HepG2 (cell line): ENCODE measurements around the gene URAD. TPM values are rescaled to one million over a fixed set of nuclear protein-coding genes. Genes with fewer than 3 reads are reported as not detected.

ENCODE experiments used
- ATAC-seq: fragments of 200-7000 bp; cut with Tn5 transposase; 3 replicates; pipeline ENCODE4 v1.9.1; 2020; ENCODE audit warnings: mild to moderate bottlenecking, moderate library complexity
- BruUV-seq: library from RNA; stranded (reverse); fragments of 400-500 nt; replicated peaks from 2 replicates; lab custom pipeline; 2021; lab: Mats Ljungman, UMichigan
- CTCF ChIA-PET: fragments of 300-600 bp; formaldehyde crosslinking; extraction: SDS; loops from one replicate; lab custom pipeline; 2021; ENCODE audit warnings: low total read pairs, inconsistent platforms, low intra/inter-chr PET ratio; lab: Yijun Ruan, JAX
- POLR2A ChIA-PET: fragments of 350-600 bp; sonication (Branson Sonifier 250); formaldehyde crosslinking; loops from one replicate; lab custom pipeline; 2020; ENCODE audit warnings: antibody characterized with exemption, inconsistent platforms; lab: Yijun Ruan, JAX
- DNase-seq: peaks from one replicate; pipeline ENCODE4 v3.0.0-alpha.2; 2015; ENCODE audit warnings: low spot score
- FAIRE-seq: peaks from 3 replicates; lab custom pipeline; 2011; peaks lifted over from hg19 to GRCh38; lab: Jason Lieb, UNC
- H2AFZ ChIP-seq: one replicate; pipeline ENCODE4 v1.6.1; 2011; ENCODE audit warnings: low read length, inconsistent platforms
- H3K27ac ChIP-seq: fragments of 300-600 bp; 3 replicates; pipeline ENCODE4 v1.8.0; 2011; ENCODE audit warnings: mixed run types, mild to moderate bottlenecking, mixed read lengths, low read length, inconsistent platforms; ENCODE audit not compliant: insufficient read depth; ENCODE audit errors: extremely low read length
- H3K27me3 ChIP-seq, 2 experiments: fragments of 200-600 bp in 1 of 2; 2 replicates in 1 of 2; 3 replicates in 1 of 2; pipeline versions ENCODE4 v1.6.0 to v1.8.0; 2011; ENCODE audit warnings: low read length in 2 of 2, mild to moderate bottlenecking in 2 of 2, moderate library complexity in 2 of 2, inconsistent platforms in 1 of 2; ENCODE audit not compliant: insufficient read depth in 2 of 2, control insufficient read depth in 1 of 2
- H3K36me3 ChIP-seq, 2 experiments: fragments of 200-600 bp in 1 of 2; replicated peaks in 1 of 2; 2 replicates in 1 of 2; 3 replicates in 1 of 2; pipeline versions ENCODE4 v1.5.1 to v1.8.0; 2011; ENCODE audit warnings: low read length in 2 of 2, inconsistent platforms in 1 of 2; ENCODE audit not compliant: insufficient read depth in 2 of 2, control insufficient read depth in 1 of 2
- H3K4me1 ChIP-seq: 2 replicates; pipeline ENCODE4 v1.5.1; 2012; ENCODE audit warnings: low read length, inconsistent platforms; ENCODE audit not compliant: insufficient read depth
- H3K4me2 ChIP-seq: 2 replicates; pipeline ENCODE4 v1.6.0; 2011; ENCODE audit warnings: low read depth, low read length, inconsistent platforms
- H3K4me3 ChIP-seq, 3 experiments: fragments of 200-600 bp in 1 of 3; sonication (generic), shearing (Covaris generic) in 1 of 3; replicated peaks in 1 of 3; 2 replicates each; pipeline ENCODE4 v1.5.1; 2011 to 2016; ENCODE audit warnings: low read length in 3 of 3, inconsistent platforms in 2 of 3, low read depth in 2 of 3, mild to moderate bottlenecking in 2 of 3, control low read depth in 1 of 3, mixed read lengths in 1 of 3; ENCODE audit not compliant: insufficient read depth in 1 of 3
- H3K79me2 ChIP-seq: one replicate; pipeline ENCODE4 v1.6.1; 2011; ENCODE audit warnings: low read length, inconsistent platforms; ENCODE audit not compliant: insufficient read depth
- H3K9ac ChIP-seq: 2 replicates; pipeline ENCODE4 v1.6.0; 2011; ENCODE audit warnings: mild to moderate bottlenecking, low read depth, low read length, inconsistent platforms; ENCODE audit not compliant: insufficient read depth
- H3K9me3 ChIP-seq: 2 replicates; pipeline ENCODE4 v1.5.1; 2012; ENCODE audit warnings: mild to moderate bottlenecking, low read length
- H4K20me1 ChIP-seq: 2 replicates; pipeline ENCODE4 v1.6.0; 2011; ENCODE audit warnings: inconsistent platforms, mild to moderate bottlenecking, low read length, moderate library complexity; ENCODE audit not compliant: insufficient read depth
- AHR ChIP-seq: IDR thresholded peaks from 2 replicates; pipeline ENCODE4 v1.6.1; 2018; ENCODE audit warnings: missing genetic modification reagents, missing compliant biosample characterization
- AKAP8 ChIP-seq: sonication (generic); formaldehyde crosslinking; IDR thresholded peaks from 2 replicates; pipeline ENCODE4 v1.5.1; 2020; ENCODE audit warnings: mild to moderate bottlenecking, missing genetic modification reagents
- ATF5 ChIP-seq: sonication (generic); formaldehyde crosslinking; IDR thresholded peaks from 2 replicates; pipeline ENCODE4 v1.4.0; 2020; ENCODE audit warnings: mild to moderate bottlenecking, low read depth, missing genetic modification reagents
- BCL6 ChIP-seq: IDR thresholded peaks from 2 replicates; pipeline ENCODE4 v1.6.1; 2016; ENCODE audit warnings: missing genetic modification reagents, missing compliant biosample characterization
- DNMT3B ChIP-seq: conservative IDR thresholded peaks from 2 replicates; pipeline ENCODE4 v1.6.1; 2016; ENCODE audit warnings: missing biosample characterization, control low read depth
- HCFC1 ChIP-seq: fragments of 150-350 bp; IDR thresholded peaks from 2 replicates; pipeline ENCODE4 v1.6.1; 2014; ENCODE audit warnings: low read depth, low read length
- MLX ChIP-seq: IDR thresholded peaks from 2 replicates; pipeline ENCODE4 v1.6.1; 2016
- NFYB ChIP-seq: sonication (generic); formaldehyde crosslinking; IDR thresholded peaks from 2 replicates; pipeline ENCODE4 v1.4.0; 2020; ENCODE audit warnings: missing genetic modification reagents
- SMAD9 ChIP-seq: sonication (generic); formaldehyde crosslinking; IDR thresholded peaks from 2 replicates; pipeline ENCODE4 v1.5.1; 2020; ENCODE audit warnings: mild to moderate bottlenecking, missing genetic modification reagents
- SMARCE1 ChIP-seq: fragments of 450-650 bp; IDR thresholded peaks from 2 replicates; pipeline ENCODE4 v1.6.1; 2017; ENCODE audit warnings: borderline replicate concordance
- ZC3H4 ChIP-seq: sonication (generic); formaldehyde crosslinking; IDR thresholded peaks from 2 replicates; pipeline ENCODE4 v1.4.0; 2020; ENCODE audit warnings: missing genetic modification reagents, borderline replicate concordance
- ZFY ChIP-seq: sonication (generic); formaldehyde crosslinking; IDR thresholded peaks from 2 replicates; pipeline ENCODE4 v1.4.0; 2020; ENCODE audit warnings: missing genetic modification reagents
- ZNF121 ChIP-seq: sonication (generic); formaldehyde crosslinking; IDR thresholded peaks from 2 replicates; pipeline ENCODE4 v1.5.0; 2020; ENCODE audit warnings: mild to moderate bottlenecking, missing genetic modification reagents
- ZNF260 ChIP-seq: sonication (generic); formaldehyde crosslinking; IDR thresholded peaks from 2 replicates; pipeline ENCODE4 v1.4.0; 2020; ENCODE audit warnings: missing genetic modification reagents, low read depth, mild to moderate bottlenecking, borderline replicate concordance
- ZNF558 ChIP-seq: sonication (generic); formaldehyde crosslinking; IDR thresholded peaks from 2 replicates; pipeline ENCODE4 v1.9.0; 2022; ENCODE audit warnings: mild to moderate bottlenecking, missing genetic modification reagents, borderline replicate concordance
- ZNF7 ChIP-seq: IDR thresholded peaks from 2 replicates; pipeline ENCODE4 v1.6.1; 2016; ENCODE audit warnings: missing biosample characterization, missing genetic modification reagents
- WGBS: methylation state at CpG from one replicate; pipeline ENCODE4 v1.1.6; 2017; ENCODE audit warnings: low lambda C conversion rate; 5-methylcytosine and 5-hydroxymethylcytosine counted together
- in situ Hi-C: cut with HindIII; loops from 2 replicates; pipeline ENCODE4 v1.10.0; 2017; ENCODE audit warnings: low pct_unique_long_range_greater_than_20kb; ENCODE audit not compliant: extremely low pct_ligation_motif_present
- intact Hi-C: fragments of 100-400 bp; cut with micrococcal nuclease; formaldehyde crosslinking; loops from one replicate; pipeline ENCODE4 v1.10.0; 2022; ENCODE audit not compliant: unreplicated experiment
- polyA plus RNA-seq, 8 experiments: library from polyadenylated mRNA; depleted of rRNA in 3 of 8; stranded (reverse) in 7 of 8; unstranded in 1 of 8; fragments of >200 nt; fragmentation: Illumina TruSeq in 4 of 8; extraction: Trizol in 4 of 8; gene quantifications; 2 replicates each; pipeline versions ENCODE4 v1.2.1 to v1.2.3, GENCODE V29; 2011 to 2016; ENCODE audit warnings: low read depth in 4 of 8, missing spikeins in 1 of 8, mixed read lengths in 1 of 8; ENCODE audit not compliant: insufficient read depth in 1 of 8
- total RNA-seq, 5 experiments: library from RNA; depleted of rRNA; stranded (reverse); fragments of >200 nt; fragmentation: Illumina TruSeq; extraction: Trizol; gene quantifications; 2 replicates each; pipeline ENCODE4 v1.2.3, GENCODE V29; 2016; ENCODE audit warnings: low read depth in 1 of 5
- TF ChIP-seq, protein P1 (sequence below): sonication (generic); formaldehyde crosslinking; IDR thresholded peaks from 2 replicates; pipeline ENCODE4 v1.4.0; 2020; ENCODE audit warnings: missing genetic modification reagents

Gene URAD
- total and polyA plus RNA-seq, 2 of the 13 experiments (the other 11 are each of a cell fraction or from before 2014, with no cell fraction given), result not detected

- BruUV-seq, result no TSS peak
- Histone ChIP-seq H4K20me1 (no peaks in the 10 kb centered on the region), H3K4me2 (no peak overlapping the region), H3K27ac (no peak overlapping the region), H3K79me2 (no peaks in the 10 kb centered on the region)
- DNase-seq, result no peak
- TF ChIP-seq ZNF558 (CRISPR knock-in tag) (no peak), ZNF121 (no peak), BCL6 (CRISPR knock-in tag) (no peak), SMARCE1 (no peak), SMAD9 (CRISPR knock-in tag) (no peak), ATF5 (CRISPR knock-in tag) (no peak), AHR (CRISPR knock-in tag) (no peak), ZNF7 (CRISPR knock-in tag) (no peak), ZC3H4 (no peak), HCFC1 (no peak), MLX (no peak), ZNF260 (CRISPR knock-in tag) (no peak), AKAP8 (CRISPR knock-in tag) (no peak), ZFY (CRISPR knock-in tag) (no peak), DNMT3B (no peak), NFYB (no peak)
- TF ChIP-seq, protein P1, sequence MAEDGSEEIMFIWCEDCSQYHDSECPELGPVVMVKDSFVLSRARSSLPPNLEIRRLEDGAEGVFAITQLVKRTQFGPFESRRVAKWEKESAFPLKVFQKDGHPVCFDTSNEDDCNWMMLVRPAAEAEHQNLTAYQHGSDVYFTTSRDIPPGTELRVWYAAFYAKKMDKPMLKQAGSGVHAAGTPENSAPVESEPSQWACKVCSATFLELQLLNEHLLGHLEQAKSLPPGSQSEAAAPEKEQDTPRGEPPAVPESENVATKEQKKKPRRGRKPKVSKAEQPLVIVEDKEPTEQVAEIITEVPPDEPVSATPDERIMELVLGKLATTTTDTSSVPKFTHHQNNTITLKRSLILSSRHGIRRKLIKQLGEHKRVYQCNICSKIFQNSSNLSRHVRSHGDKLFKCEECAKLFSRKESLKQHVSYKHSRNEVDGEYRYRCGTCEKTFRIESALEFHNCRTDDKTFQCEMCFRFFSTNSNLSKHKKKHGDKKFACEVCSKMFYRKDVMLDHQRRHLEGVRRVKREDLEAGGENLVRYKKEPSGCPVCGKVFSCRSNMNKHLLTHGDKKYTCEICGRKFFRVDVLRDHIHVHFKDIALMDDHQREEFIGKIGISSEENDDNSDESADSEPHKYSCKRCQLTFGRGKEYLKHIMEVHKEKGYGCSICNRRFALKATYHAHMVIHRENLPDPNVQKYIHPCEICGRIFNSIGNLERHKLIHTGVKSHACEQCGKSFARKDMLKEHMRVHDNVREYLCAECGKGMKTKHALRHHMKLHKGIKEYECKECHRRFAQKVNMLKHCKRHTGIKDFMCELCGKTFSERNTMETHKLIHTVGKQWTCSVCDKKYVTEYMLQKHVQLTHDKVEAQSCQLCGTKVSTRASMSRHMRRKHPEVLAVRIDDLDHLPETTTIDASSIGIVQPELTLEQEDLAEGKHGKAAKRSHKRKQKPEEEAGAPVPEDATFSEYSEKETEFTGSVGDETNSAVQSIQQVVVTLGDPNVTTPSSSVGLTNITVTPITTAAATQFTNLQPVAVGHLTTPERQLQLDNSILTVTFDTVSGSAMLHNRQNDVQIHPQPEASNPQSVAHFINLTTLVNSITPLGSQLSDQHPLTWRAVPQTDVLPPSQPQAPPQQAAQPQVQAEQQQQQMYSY (CRISPR knock-in tag), result no peak
- TF ChIP-seq, all 625 proteins: peak for 0
- ChIA-PET CTCF (no interaction called here), POLR2A (interaction anchor here (0.7 to 1.2 kb wide), 2 partner anchors 21 to 790 kb away, joined by 3 to 6 read pairs; no protein-coding TSS in a partner anchor)
- Histone ChIP-seq H3K4me3 (no peak overlapping the region), H3K36me3 (no peaks in the 10 kb centered on the region), H3K27me3 (peaks cover 19 to 50% of the 10 kb centered on the region in 2 experiments), H2AFZ (no peak overlapping the region), H3K9me3 (no peaks in the 10 kb centered on the region), H3K4me1 (peaks cover 57% of the 10 kb centered on the region), H3K9ac (no peak overlapping the region)
- in situ Hi-C loops (loop anchor here (25.0 kb wide), 1 partner anchor 1003 kb away; no protein-coding TSS in a partner anchor), intact Hi-C loops (no loop called here)
- FAIRE-seq (no peak), ATAC-seq (no peak)
- WGBS, result 87% methylated on average over 15 of the region's 15 CpGs
These were observed 23.7 kb downstream of the URAD start for GRCh38 chr13:27964741-27965323.
